22Rv1 (cell line): ENCODE measurements around the gene BLTP3A.
"Not testable (repeated sequence)": the region's sequence is repeated elsewhere in the genome, so short reads cannot be mapped to it uniquely, and the experiment has no call there.

ENCODE experiments used
- H3K27ac ChIP-seq: fragments of 450-650 bp; 2 replicates; pipeline ENCODE4 v1.5.1; 2017
- ZFX ChIP-seq: fragments of 450-650 bp; IDR thresholded peaks from 2 replicates; pipeline ENCODE4 v1.6.1; 2017; ENCODE audit warnings: antibody characterized with exemption, borderline replicate concordance
- TF ChIP-seq, protein P1 (sequence below): fragments of 450-650 bp; IDR thresholded peaks from 2 replicates; pipeline ENCODE4 v1.5.1; 2017; ENCODE audit warnings: mild to moderate bottlenecking

The BLTP3A gene

GRCh38 chr6:34748757-34749156 lies 43.1 kb upstream of the BLTP3A start:
- TF ChIP-seq, protein P1, sequence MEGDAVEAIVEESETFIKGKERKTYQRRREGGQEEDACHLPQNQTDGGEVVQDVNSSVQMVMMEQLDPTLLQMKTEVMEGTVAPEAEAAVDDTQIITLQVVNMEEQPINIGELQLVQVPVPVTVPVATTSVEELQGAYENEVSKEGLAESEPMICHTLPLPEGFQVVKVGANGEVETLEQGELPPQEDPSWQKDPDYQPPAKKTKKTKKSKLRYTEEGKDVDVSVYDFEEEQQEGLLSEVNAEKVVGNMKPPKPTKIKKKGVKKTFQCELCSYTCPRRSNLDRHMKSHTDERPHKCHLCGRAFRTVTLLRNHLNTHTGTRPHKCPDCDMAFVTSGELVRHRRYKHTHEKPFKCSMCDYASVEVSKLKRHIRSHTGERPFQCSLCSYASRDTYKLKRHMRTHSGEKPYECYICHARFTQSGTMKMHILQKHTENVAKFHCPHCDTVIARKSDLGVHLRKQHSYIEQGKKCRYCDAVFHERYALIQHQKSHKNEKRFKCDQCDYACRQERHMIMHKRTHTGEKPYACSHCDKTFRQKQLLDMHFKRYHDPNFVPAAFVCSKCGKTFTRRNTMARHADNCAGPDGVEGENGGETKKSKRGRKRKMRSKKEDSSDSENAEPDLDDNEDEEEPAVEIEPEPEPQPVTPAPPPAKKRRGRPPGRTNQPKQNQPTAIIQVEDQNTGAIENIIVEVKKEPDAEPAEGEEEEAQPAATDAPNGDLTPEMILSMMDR: no peak
- no peak for TF ChIP-seq ZFX
- H3K27ac ChIP-seq: no peak overlapping the region

- peak overlapping the region; percentile 98 for H3K27ac ChIP-seq
- TF ChIP-seq, protein P1: peak; percentile 79
Measured at GRCh38 chr6:34756513-34756856, 35.4 kb upstream of the BLTP3A start.

DNA sequence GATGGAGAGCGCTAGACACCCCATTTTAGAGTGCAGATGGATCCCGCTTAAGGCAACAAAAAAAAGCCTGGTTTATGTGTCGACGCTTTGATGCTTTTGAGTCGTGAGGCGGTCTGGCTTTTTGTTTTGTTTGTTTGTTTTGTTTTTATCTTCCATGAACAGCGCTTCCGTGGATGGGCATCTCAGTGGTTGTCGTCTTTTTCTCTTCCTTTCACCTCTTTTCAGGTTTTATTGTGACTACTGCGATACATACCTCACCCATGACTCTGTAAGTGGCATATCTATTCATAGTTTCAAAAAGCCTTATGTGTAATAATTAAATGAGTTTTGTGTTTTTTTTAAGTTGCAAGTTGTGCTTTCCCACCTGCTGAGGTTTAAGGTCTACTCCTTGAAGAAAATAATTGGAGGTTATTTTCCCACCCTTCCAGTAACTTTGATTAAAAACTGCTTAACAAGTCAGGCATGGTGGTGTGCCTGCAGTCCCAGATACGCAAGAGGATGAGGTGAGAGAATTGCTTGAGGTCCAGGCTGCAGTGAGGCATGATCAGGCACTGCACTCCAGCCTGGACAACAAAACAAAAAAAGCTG lies 34.1 kb upstream of the BLTP3A start:
- H3K27ac ChIP-seq: peak overlapping the region; percentile 98
- TF ChIP-seq, protein P1: no peak
- TF ChIP-seq ZFX: no peak

GRCh38 chr6:34760108-34760507 lies 31.8 kb upstream of the BLTP3A start:
- no peak overlapping the region for H3K27ac ChIP-seq
- TF ChIP-seq, protein P1: no peak
- no peak for TF ChIP-seq ZFX

- H3K27ac ChIP-seq: not testable (repeated sequence)
Measured at GRCh38 chr6:34761681-34762080, 30.2 kb upstream of the BLTP3A start.

GRCh38 chr6:34768148-34768547 lies 23.7 kb upstream of the BLTP3A start:
- no peak overlapping the region for H3K27ac ChIP-seq
- TF ChIP-seq ZFX: no peak
- TF ChIP-seq, protein P1: no peak

GRCh38 chr6:34771727-34772126 lies 20.2 kb upstream of the BLTP3A start:
- TF ChIP-seq ZFX: no peak
- TF ChIP-seq, protein P1: no peak
- no peak overlapping the region for H3K27ac ChIP-seq

GRCh38 chr6:34772940-34773339 lies 18.9 kb upstream of the BLTP3A start:
- TF ChIP-seq, protein P1: no peak
- TF ChIP-seq ZFX: no peak

More at GRCh38 chr6:34772940-34773339, 18.9 kb upstream of the BLTP3A start:
- no peak overlapping the region for H3K27ac ChIP-seq
